HepG2 (cell line): ENCODE data around the gene BACH2. TPM values are rescaled to one million over a fixed set of nuclear protein-coding genes. Genes with fewer than 3 reads are reported as not detected.

Experiments used
- ATAC-seq: fragments of 200-7000 bp; cut with Tn5 transposase; 3 replicates; pipeline ENCODE4 v1.9.1; 2020; ENCODE audit warnings: mild to moderate bottlenecking, moderate library complexity
- BruUV-seq: library from RNA; stranded (reverse); fragments of 400-500 nt; replicated peaks from 2 replicates; lab custom pipeline; 2021; lab: Mats Ljungman, UMichigan
- CTCF ChIA-PET: fragments of 300-600 bp; formaldehyde crosslinking; extraction: SDS; loops from one replicate; lab custom pipeline; 2021; ENCODE audit warnings: low total read pairs, inconsistent platforms, low intra/inter-chr PET ratio; lab: Yijun Ruan, JAX
- POLR2A ChIA-PET: fragments of 350-600 bp; sonication (Branson Sonifier 250); formaldehyde crosslinking; loops from one replicate; lab custom pipeline; 2020; ENCODE audit warnings: antibody characterized with exemption, inconsistent platforms; lab: Yijun Ruan, JAX
- DNase-seq: peaks from one replicate; pipeline ENCODE4 v3.0.0-alpha.2; 2015; ENCODE audit warnings: low spot score
- FAIRE-seq: peaks from 3 replicates; lab custom pipeline; 2011; peaks lifted over from hg19 to GRCh38; lab: Jason Lieb, UNC
- H2AFZ ChIP-seq: one replicate; pipeline ENCODE4 v1.6.1; 2011; ENCODE audit warnings: low read length, inconsistent platforms
- H3K27ac ChIP-seq: fragments of 300-600 bp; 3 replicates; pipeline ENCODE4 v1.8.0; 2011; ENCODE audit warnings: mixed run types, mild to moderate bottlenecking, mixed read lengths, low read length, inconsistent platforms; ENCODE audit not compliant: insufficient read depth; ENCODE audit errors: extremely low read length
- H3K27me3 ChIP-seq, 2 experiments: fragments of 200-600 bp in 1 of 2; 2 replicates in 1 of 2; 3 replicates in 1 of 2; pipeline versions ENCODE4 v1.6.0 to v1.8.0; 2011; ENCODE audit warnings: low read length in 2 of 2, mild to moderate bottlenecking in 2 of 2, moderate library complexity in 2 of 2, inconsistent platforms in 1 of 2; ENCODE audit not compliant: insufficient read depth in 2 of 2, control insufficient read depth in 1 of 2
- H3K36me3 ChIP-seq, 2 experiments: fragments of 200-600 bp in 1 of 2; replicated peaks in 1 of 2; 2 replicates in 1 of 2; 3 replicates in 1 of 2; pipeline versions ENCODE4 v1.5.1 to v1.8.0; 2011; ENCODE audit warnings: low read length in 2 of 2, inconsistent platforms in 1 of 2; ENCODE audit not compliant: insufficient read depth in 2 of 2, control insufficient read depth in 1 of 2
- H3K4me1 ChIP-seq: 2 replicates; pipeline ENCODE4 v1.5.1; 2012; ENCODE audit warnings: low read length, inconsistent platforms; ENCODE audit not compliant: insufficient read depth
- H3K4me2 ChIP-seq: 2 replicates; pipeline ENCODE4 v1.6.0; 2011; ENCODE audit warnings: low read depth, low read length, inconsistent platforms
- H3K4me3 ChIP-seq, 3 experiments: fragments of 200-600 bp in 1 of 3; sonication (generic), shearing (Covaris generic) in 1 of 3; replicated peaks in 1 of 3; 2 replicates each; pipeline ENCODE4 v1.5.1; 2011 to 2016; ENCODE audit warnings: low read length in 3 of 3, inconsistent platforms in 2 of 3, low read depth in 2 of 3, mild to moderate bottlenecking in 2 of 3, control low read depth in 1 of 3, mixed read lengths in 1 of 3; ENCODE audit not compliant: insufficient read depth in 1 of 3
- H3K79me2 ChIP-seq: one replicate; pipeline ENCODE4 v1.6.1; 2011; ENCODE audit warnings: low read length, inconsistent platforms; ENCODE audit not compliant: insufficient read depth
- H3K9ac ChIP-seq: 2 replicates; pipeline ENCODE4 v1.6.0; 2011; ENCODE audit warnings: mild to moderate bottlenecking, low read depth, low read length, inconsistent platforms; ENCODE audit not compliant: insufficient read depth
- H3K9me3 ChIP-seq: 2 replicates; pipeline ENCODE4 v1.5.1; 2012; ENCODE audit warnings: mild to moderate bottlenecking, low read length
- H4K20me1 ChIP-seq: 2 replicates; pipeline ENCODE4 v1.6.0; 2011; ENCODE audit warnings: inconsistent platforms, mild to moderate bottlenecking, low read length, moderate library complexity; ENCODE audit not compliant: insufficient read depth
- ARNTL ChIP-seq: sonication (generic); formaldehyde crosslinking; IDR thresholded peaks from 2 replicates; pipeline ENCODE4 v1.4.0; 2020; ENCODE audit warnings: mild to moderate bottlenecking, missing genetic modification reagents
- CEBPB ChIP-seq: IDR thresholded peaks from 2 replicates; pipeline ENCODE4 v1.6.1; 2011; ENCODE audit warnings: low read depth, low read length, improper control_type of control experiment, borderline replicate concordance
- EP300 ChIP-seq, 3 experiments: sonication (generic) in 1 of 3; formaldehyde crosslinking in 1 of 3; IDR thresholded peaks; 2 replicates each; pipeline versions ENCODE4 v1.5.1 to v1.6.1; 2011 to 2020; ENCODE audit warnings: low read depth in 2 of 3, low read length in 2 of 3, borderline replicate concordance in 1 of 3, improper control_type of control experiment in 1 of 3, mild to moderate bottlenecking in 1 of 3, missing genetic modification reagents in 1 of 3, moderate library complexity in 1 of 3
- MEF2D ChIP-seq: sonication (generic); formaldehyde crosslinking; IDR thresholded peaks from 2 replicates; pipeline ENCODE4 v1.5.1; 2020; ENCODE audit warnings: mild to moderate bottlenecking, missing genetic modification reagents
- NBN ChIP-seq: fragments of 450-650 bp; conservative IDR thresholded peaks from 2 replicates; pipeline ENCODE4 v1.6.1; 2017
- NFYB ChIP-seq: sonication (generic); formaldehyde crosslinking; IDR thresholded peaks from 2 replicates; pipeline ENCODE4 v1.4.0; 2020; ENCODE audit warnings: missing genetic modification reagents
- PLRG1 ChIP-seq: fragments of 450-650 bp; conservative IDR thresholded peaks from 2 replicates; pipeline ENCODE4 v1.6.1; 2016
- SMAD9 ChIP-seq: sonication (generic); formaldehyde crosslinking; IDR thresholded peaks from 2 replicates; pipeline ENCODE4 v1.5.1; 2020; ENCODE audit warnings: mild to moderate bottlenecking, missing genetic modification reagents
- SPEN ChIP-seq: sonication (generic); formaldehyde crosslinking; IDR thresholded peaks from 2 replicates; pipeline ENCODE4 v1.5.1; 2020; ENCODE audit warnings: low read depth, mild to moderate bottlenecking, missing genetic modification reagents
- SUZ12 ChIP-seq: fragments of 150-350 bp; IDR thresholded peaks from 2 replicates; pipeline ENCODE4 v1.6.1; 2014; ENCODE audit warnings: low read depth, low read length
- ZBTB7B ChIP-seq: sonication (generic); formaldehyde crosslinking; IDR thresholded peaks from 2 replicates; pipeline ENCODE4 v1.4.0; 2020; ENCODE audit warnings: missing genetic modification reagents
- ZFP36 ChIP-seq: fragments of 150-350 bp; IDR thresholded peaks from 2 replicates; pipeline ENCODE4 v1.6.1; 2018; ENCODE audit warnings: borderline replicate concordance, low read length, low read depth; ENCODE audit not compliant: partially characterized antibody
- ZNF232 ChIP-seq: sonication (generic); formaldehyde crosslinking; IDR thresholded peaks from 2 replicates; pipeline ENCODE4 v1.4.0; 2020; ENCODE audit warnings: missing genetic modification reagents, borderline replicate concordance
- ZNF383 ChIP-seq: sonication (generic); formaldehyde crosslinking; IDR thresholded peaks from 2 replicates; pipeline ENCODE4 v1.4.0; 2020; ENCODE audit warnings: missing genetic modification reagents, mild to moderate bottlenecking, borderline replicate concordance
- ZNF766 ChIP-seq: sonication (generic); formaldehyde crosslinking; IDR thresholded peaks from 2 replicates; pipeline ENCODE4 v1.5.0; 2020; ENCODE audit warnings: missing genetic modification reagents, borderline replicate concordance
- WGBS: methylation state at CpG from one replicate; pipeline ENCODE4 v1.1.6; 2017; ENCODE audit warnings: low lambda C conversion rate; 5-methylcytosine and 5-hydroxymethylcytosine counted together
- in situ Hi-C: cut with HindIII; loops from 2 replicates; pipeline ENCODE4 v1.10.0; 2017; ENCODE audit warnings: low pct_unique_long_range_greater_than_20kb; ENCODE audit not compliant: extremely low pct_ligation_motif_present
- intact Hi-C: fragments of 100-400 bp; cut with micrococcal nuclease; formaldehyde crosslinking; loops from one replicate; pipeline ENCODE4 v1.10.0; 2022; ENCODE audit not compliant: unreplicated experiment
- polyA plus RNA-seq, 8 experiments: library from polyadenylated mRNA; depleted of rRNA in 3 of 8; stranded (reverse) in 7 of 8; unstranded in 1 of 8; fragments of >200 nt; fragmentation: Illumina TruSeq in 4 of 8; extraction: Trizol in 4 of 8; gene quantifications; 2 replicates each; pipeline versions ENCODE4 v1.2.1 to v1.2.3, GENCODE V29; 2011 to 2016; ENCODE audit warnings: low read depth in 4 of 8, missing spikeins in 1 of 8, mixed read lengths in 1 of 8; ENCODE audit not compliant: insufficient read depth in 1 of 8
- total RNA-seq, 5 experiments: library from RNA; depleted of rRNA; stranded (reverse); fragments of >200 nt; fragmentation: Illumina TruSeq; extraction: Trizol; gene quantifications; 2 replicates each; pipeline ENCODE4 v1.2.3, GENCODE V29; 2016; ENCODE audit warnings: low read depth in 1 of 5
- TF ChIP-seq, protein P1 (sequence below): sonication (generic); formaldehyde crosslinking; IDR thresholded peaks from 2 replicates; pipeline ENCODE4 v1.4.0; 2020; ENCODE audit warnings: mild to moderate bottlenecking, missing genetic modification reagents
- TF ChIP-seq, protein P2 (sequence below): sonication (generic); formaldehyde crosslinking; IDR thresholded peaks from 2 replicates; pipeline ENCODE4 v1.8.0; 2022; ENCODE audit warnings: missing genetic modification reagents, mild to moderate bottlenecking, moderate library complexity, borderline replicate concordance

Gene BACH2
- total and polyA plus RNA-seq, 2 of the 13 experiments (the other 11 are each of a cell fraction or from before 2014, with no cell fraction given), result 0.01 TPM; not detected in 1

DNA sequence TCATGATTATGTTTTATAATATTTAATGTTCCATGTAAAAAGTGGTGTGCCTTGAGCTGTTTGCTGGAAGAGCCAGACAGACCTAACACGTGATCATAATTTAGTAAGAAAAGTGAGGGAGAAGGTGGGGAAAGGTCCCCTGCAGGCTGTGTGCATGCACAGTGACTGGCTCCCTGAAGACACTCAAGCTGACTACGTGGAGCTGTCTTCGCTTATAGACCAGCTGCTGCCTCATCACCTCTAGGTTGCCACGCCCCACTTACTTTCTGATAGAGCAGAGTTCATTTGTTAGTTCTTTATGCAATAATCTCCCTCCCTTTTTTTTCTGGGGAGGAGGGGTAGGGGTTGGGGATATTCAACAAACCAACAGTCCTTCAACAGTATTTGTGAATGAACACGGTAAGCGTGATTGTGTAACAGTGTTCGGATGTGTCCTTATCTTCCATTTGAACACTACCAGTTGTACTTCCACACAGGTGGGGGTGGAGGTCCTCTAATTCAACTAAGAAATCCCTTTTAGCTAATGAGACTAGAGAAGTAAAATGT, 157.3 kb downstream of the BACH2 start (continued):
- TF ChIP-seq, protein P1, sequence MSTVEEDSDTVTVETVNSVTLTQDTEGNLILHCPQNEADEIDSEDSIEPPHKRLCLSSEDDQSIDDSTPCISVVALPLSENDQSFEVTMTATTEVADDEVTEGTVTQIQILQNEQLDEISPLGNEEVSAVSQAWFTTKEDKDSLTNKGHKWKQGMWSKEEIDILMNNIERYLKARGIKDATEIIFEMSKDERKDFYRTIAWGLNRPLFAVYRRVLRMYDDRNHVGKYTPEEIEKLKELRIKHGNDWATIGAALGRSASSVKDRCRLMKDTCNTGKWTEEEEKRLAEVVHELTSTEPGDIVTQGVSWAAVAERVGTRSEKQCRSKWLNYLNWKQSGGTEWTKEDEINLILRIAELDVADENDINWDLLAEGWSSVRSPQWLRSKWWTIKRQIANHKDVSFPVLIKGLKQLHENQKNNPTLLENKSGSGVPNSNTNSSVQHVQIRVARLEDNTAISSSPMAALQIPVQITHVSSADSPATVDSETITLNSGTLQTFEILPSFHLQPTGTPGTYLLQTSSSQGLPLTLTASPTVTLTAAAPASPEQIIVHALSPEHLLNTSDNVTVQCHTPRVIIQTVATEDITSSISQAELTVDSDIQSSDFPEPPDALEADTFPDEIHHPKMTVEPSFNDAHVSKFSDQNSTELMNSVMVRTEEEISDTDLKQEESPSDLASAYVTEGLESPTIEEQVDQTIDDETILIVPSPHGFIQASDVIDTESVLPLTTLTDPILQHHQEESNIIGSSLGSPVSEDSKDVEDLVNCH (CRISPR knock-in tag), result no peak
- no peak for TF ChIP-seq ZNF232
- no peak for TF ChIP-seq NBN
- TF ChIP-seq NFYB (CRISPR knock-in tag), result no peak
- no peak for TF ChIP-seq ARNTL (CRISPR knock-in tag)
- no peak for TF ChIP-seq ZFP36
- TF ChIP-seq SUZ12, result no peak

DNA sequence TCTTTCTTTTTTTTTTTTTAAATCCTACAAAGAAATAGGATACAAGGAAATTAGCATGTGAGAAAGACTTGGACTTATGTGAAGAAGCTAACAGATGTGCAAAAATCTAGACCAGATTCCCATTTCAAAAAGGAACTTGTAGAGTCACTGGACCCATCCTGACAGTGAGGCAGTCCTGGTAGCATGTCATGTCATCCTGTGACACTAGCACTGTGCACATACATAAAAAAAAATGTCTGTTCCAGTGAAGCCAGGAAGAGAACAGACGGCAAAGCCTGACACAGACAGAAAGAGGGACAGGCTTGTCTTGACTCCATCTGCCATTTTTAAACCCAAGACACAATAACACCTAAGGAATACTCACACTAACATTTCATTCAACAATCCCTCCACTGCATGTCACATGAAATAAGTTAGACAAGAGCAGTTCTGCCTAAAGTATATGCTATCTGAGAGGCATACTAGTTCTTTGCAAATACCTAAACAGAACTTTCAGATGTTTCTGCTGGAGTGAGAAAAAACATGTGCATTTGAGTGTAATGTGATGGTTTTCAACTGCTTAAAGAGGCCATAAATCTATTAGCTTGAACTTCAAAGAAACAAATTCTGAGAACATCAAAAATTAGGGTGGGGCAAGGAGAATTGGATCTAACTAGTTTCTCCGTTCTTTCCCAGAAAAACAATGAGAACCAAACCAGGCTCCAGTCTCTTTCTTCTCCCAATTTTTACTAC, 159.6 kb downstream of the BACH2 start:
- Histone ChIP-seq H3K27me3 (no peaks in the 10 kb centered on the region; a peak in 1 of 5 replicates), H3K9me3 (no peaks in the 10 kb centered on the region), H4K20me1 (no peaks in the 10 kb centered on the region), H3K4me2 (no peak overlapping the region), H2AFZ (no peak overlapping the region), H3K27ac (no peak overlapping the region), H3K36me3 (no peaks in the 10 kb centered on the region), H3K4me3 (no peak overlapping the region), H3K79me2 (no peaks in the 10 kb centered on the region), H3K4me1 (no peaks in the 10 kb centered on the region), H3K9ac (no peak overlapping the region)
- intact Hi-C loops, result no loop called here
- DNase-seq, result no peak
- WGBS, result 0% methylated on average over 2 of the region's 2 CpGs
- POLR2A ChIA-PET, result no interaction called here
- no peak for FAIRE-seq
- no TSS peak for BruUV-seq
- CTCF ChIA-PET, result no interaction called here
- no peak for ATAC-seq
- in situ Hi-C loops, result no loop called here
- TF ChIP-seq ZNF766 (CRISPR knock-in tag), result no peak
- TF ChIP-seq MEF2D (CRISPR knock-in tag), result no peak
- TF ChIP-seq PLRG1, result no peak
- no peak for TF ChIP-seq SMAD9 (CRISPR knock-in tag)
- no peak for TF ChIP-seq ZBTB7B (CRISPR knock-in tag)
- no peak for TF ChIP-seq ZNF383
- TF ChIP-seq SPEN (CRISPR knock-in tag), result no peak
- no peak for TF ChIP-seq EP300 (IDR thresholded peaks at IDR 0.05; ENCODE audit: low read depth in 2 of 2, low read length in 2 of 2)
- no peak for TF ChIP-seq EP300 (CRISPR knock-in tag; IDR thresholded peaks at IDR 0.05; ENCODE audit: borderline replicate concordance)
- no peak for TF ChIP-seq CEBPB
- no peak for TF ChIP-seq ZNF232
- TF ChIP-seq, protein P2, sequence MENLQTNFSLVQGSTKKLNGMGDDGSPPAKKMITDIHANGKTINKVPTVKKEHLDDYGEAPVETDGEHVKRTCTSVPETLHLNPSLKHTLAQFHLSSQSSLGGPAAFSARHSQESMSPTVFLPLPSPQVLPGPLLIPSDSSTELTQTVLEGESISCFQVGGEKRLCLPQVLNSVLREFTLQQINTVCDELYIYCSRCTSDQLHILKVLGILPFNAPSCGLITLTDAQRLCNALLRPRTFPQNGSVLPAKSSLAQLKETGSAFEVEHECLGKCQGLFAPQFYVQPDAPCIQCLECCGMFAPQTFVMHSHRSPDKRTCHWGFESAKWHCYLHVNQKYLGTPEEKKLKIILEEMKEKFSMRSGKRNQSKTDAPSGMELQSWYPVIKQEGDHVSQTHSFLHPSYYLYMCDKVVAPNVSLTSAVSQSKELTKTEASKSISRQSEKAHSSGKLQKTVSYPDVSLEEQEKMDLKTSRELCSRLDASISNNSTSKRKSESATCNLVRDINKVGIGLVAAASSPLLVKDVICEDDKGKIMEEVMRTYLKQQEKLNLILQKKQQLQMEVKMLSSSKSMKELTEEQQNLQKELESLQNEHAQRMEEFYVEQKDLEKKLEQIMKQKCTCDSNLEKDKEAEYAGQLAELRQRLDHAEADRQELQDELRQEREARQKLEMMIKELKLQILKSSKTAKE (CRISPR knock-in tag), result no peak
